HCT116 (cell line): ENCODE results near the gene RAB13. TPM values are rescaled to one million over a fixed set of nuclear protein-coding genes. Genes with fewer than 3 reads are reported as not detected.
"Not testable (repeated sequence)": the region's sequence is repeated elsewhere in the genome, so short reads cannot be mapped to it uniquely, and the experiment has no call there.

Source experiments
- ATAC-seq: fragments of 200-7000 bp; cut with Tn5 transposase; 2 replicates; pipeline ENCODE4 v1.9.1; 2020; ENCODE audit warnings: mild to moderate bottlenecking, moderate library complexity
- BruUV-seq: library from RNA; stranded (reverse); fragments of 400-500 nt; replicated peaks from 2 replicates; lab custom pipeline; 2021; lab: Mats Ljungman, UMichigan
- CTCF ChIA-PET: fragments of 300-600 bp; sonication (Branson Sonifier 250); formaldehyde crosslinking; loops from one replicate; lab custom pipeline; 2021; ENCODE audit warnings: antibody characterized with exemption; lab: Charles Lee
- POLR2A ChIA-PET: fragments of 300-600, 350-600 bp; sonication (Branson Sonifier 250); formaldehyde crosslinking; loops from one replicate; lab custom pipeline; 2021; ENCODE audit warnings: antibody characterized with exemption; lab: Charles Lee
- RAD21 ChIA-PET, 2 experiments: fragments of 300-600 bp; sonication (Branson Sonifier 250); formaldehyde crosslinking; loops; one replicate each; lab custom pipeline; 2023; ENCODE audit warnings: low total read pairs in 2 of 2; ENCODE audit not compliant: uncharacterized antibody in 2 of 2, unreplicated experiment in 2 of 2, low non-redundant PET in 1 of 2; lab: Charles Lee
- DNase-seq: peaks from one replicate; pipeline ENCODE4 v3.0.0-alpha.2; 2010; ENCODE audit warnings: low read depth, low spot score
- H2AFZ ChIP-seq: fragments of 200-600 bp; shearing (Covaris generic), sonication (generic); 2 replicates; pipeline ENCODE4 v1.6.1; 2017; ENCODE audit warnings: low read depth, mixed run types, mixed read lengths, antibody characterized with exemption, low read length; ENCODE audit not compliant: poor library complexity, severe bottlenecking
- H3K27ac ChIP-seq: 2 replicates; pipeline ENCODE4 v1.5.1; 2012; ENCODE audit warnings: low read depth, low read length
- H3K27me3 ChIP-seq: fragments of 200-600 bp; sonication (generic); 2 replicates; pipeline ENCODE4 v1.6.1; 2016; ENCODE audit warnings: mixed run types, low read length, mixed read lengths; ENCODE audit not compliant: insufficient read depth
- H3K36me3 ChIP-seq, 2 experiments: fragments of 200-500 bp in 1 of 2; fragments of 200-600 bp in 1 of 2; sonication (Bioruptor generic) in 1 of 2; sonication (generic) in 1 of 2; 2 replicates each; pipeline versions ENCODE4 v1.5.1 to v1.6.1; 2014 to 2016; ENCODE audit warnings: low read length in 2 of 2, inconsistent platforms in 1 of 2, mixed read lengths in 1 of 2, mixed run types in 1 of 2; ENCODE audit not compliant: insufficient read depth in 2 of 2, control insufficient read depth in 1 of 2
- H3K4me1 ChIP-seq, 2 experiments: fragments of 200-600 bp in 1 of 2; sonication (generic) in 1 of 2; 2 replicates each; pipeline versions ENCODE4 v1.5.1 to v1.6.1; 2012 to 2017; ENCODE audit warnings: low read length in 2 of 2, inconsistent platforms in 1 of 2, mild to moderate bottlenecking in 1 of 2, mixed read lengths in 1 of 2, mixed run types in 1 of 2, moderate library complexity in 1 of 2; ENCODE audit not compliant: insufficient read depth in 2 of 2, control insufficient read depth in 1 of 2
- H3K4me2 ChIP-seq: fragments of 200-600 bp; sonication (generic); 2 replicates; pipeline ENCODE4 v1.6.1; 2017; ENCODE audit warnings: mixed run types, low read length, mixed read lengths
- H3K4me3 ChIP-seq, 2 experiments: fragments of 200-600 bp in 1 of 2; sonication (generic) in 1 of 2; replicated peaks in 1 of 2; 2 replicates each; pipeline ENCODE4 v1.5.1; 2011 to 2016; ENCODE audit warnings: low read length in 2 of 2, control low read depth in 1 of 2, low read depth in 1 of 2, mild to moderate bottlenecking in 1 of 2, mixed read lengths in 1 of 2, mixed run types in 1 of 2
- H3K79me2 ChIP-seq: fragments of 200-600 bp; sonication (generic); 2 replicates; pipeline ENCODE4 v1.6.1; 2017; ENCODE audit warnings: mild to moderate bottlenecking, mixed run types, low read length, moderate library complexity, mixed read lengths; ENCODE audit not compliant: insufficient read depth
- H3K9ac ChIP-seq: fragments of 200-600 bp; sonication (generic); 2 replicates; pipeline ENCODE4 v1.6.1; 2016; ENCODE audit warnings: low read length, mixed read lengths
- H3K9me2 ChIP-seq: fragments of 200-600 bp; sonication (generic), shearing (Covaris generic); 2 replicates; pipeline ENCODE4 v1.6.1; 2017; ENCODE audit warnings: mixed run types, mild to moderate bottlenecking, moderate library complexity; ENCODE audit not compliant: insufficient read depth
- H3K9me3 ChIP-seq, 2 experiments: fragments of 200-500 bp in 1 of 2; fragments of 200-600 bp in 1 of 2; sonication (Bioruptor generic) in 1 of 2; sonication (generic) in 1 of 2; 2 replicates each; pipeline ENCODE4 v1.6.1; 2014 to 2017; ENCODE audit warnings: low read length in 2 of 2, mixed read lengths in 2 of 2, inconsistent platforms in 1 of 2, low read depth in 1 of 2, mild to moderate bottlenecking in 1 of 2, mixed run types in 1 of 2, moderate library complexity in 1 of 2; ENCODE audit not compliant: control insufficient read depth in 1 of 2, insufficient read depth in 1 of 2
- H4K20me1 ChIP-seq: fragments of 200-600 bp; sonication (generic), shearing (Covaris generic); 2 replicates; pipeline ENCODE4 v1.6.1; 2017; ENCODE audit warnings: mixed run types, mild to moderate bottlenecking, moderate library complexity; ENCODE audit not compliant: insufficient read depth
- ELF1 ChIP-seq: IDR thresholded peaks from 2 replicates; pipeline ENCODE4 v1.6.1; 2012; ENCODE audit warnings: low read depth, borderline replicate concordance
- POLR2A ChIP-seq: IDR thresholded peaks from 2 replicates; pipeline ENCODE4 v1.7.0; 2011; ENCODE audit warnings: borderline replicate concordance; ENCODE audit not compliant: insufficient read depth, insufficient read length; ENCODE audit errors: extremely low read depth
- TCF7L2 ChIP-seq: IDR thresholded peaks from 2 replicates; pipeline ENCODE4 v1.7.0; 2011; ENCODE audit warnings: borderline replicate concordance, inconsistent platforms; ENCODE audit not compliant: insufficient read depth, insufficient read length; ENCODE audit errors: extremely low read depth
- intact Hi-C: fragments of 100-400 bp; cut with micrococcal nuclease; formaldehyde crosslinking; loops from 2 replicates; pipeline ENCODE4 v1.10.0; 2022
- total RNA-seq: library from RNA; stranded (reverse); gene quantifications from one replicate; pipeline ENCODE4 v1.2.1, GENCODE V29; 2021; ENCODE audit not compliant: unreplicated experiment
- TF ChIP-seq, protein P1 (sequence below): IDR thresholded peaks from 2 replicates; pipeline ENCODE4 v1.6.1; 2012
- TF ChIP-seq, protein P2 (sequence below): IDR thresholded peaks from 2 replicates; pipeline ENCODE4 v1.6.1; 2012

Gene RAB13
- total RNA-seq, 1 experiment from 2014 or later, result 93.6 TPM

GRCh38 chr1:154019269-154019668, 33.1 kb upstream of the RAB13 start:
- no peaks in the 10 kb centered on the region for H3K27me3 ChIP-seq
- no TSS peak for BruUV-seq
- POLR2A ChIA-PET, result interaction anchor here (1.6 kb wide), 1 partner anchor 29 kb away, joined by 4 read pairs; the partner anchor contains the start of gene RPS27
- no peaks in the 10 kb centered on the region for H4K20me1 ChIP-seq
- TF ChIP-seq TCF7L2, result no peak
- TF ChIP-seq, protein P1, sequence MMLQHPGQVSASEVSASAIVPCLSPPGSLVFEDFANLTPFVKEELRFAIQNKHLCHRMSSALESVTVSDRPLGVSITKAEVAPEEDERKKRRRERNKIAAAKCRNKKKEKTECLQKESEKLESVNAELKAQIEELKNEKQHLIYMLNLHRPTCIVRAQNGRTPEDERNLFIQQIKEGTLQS, result no peak
- TF ChIP-seq, all 23 proteins: peak for 0
- ChIA-PET CTCF (no interaction called here), RAD21 (no interaction called here)
- intact Hi-C loops, result no loop called here
- no peak overlapping the region for H3K4me3 ChIP-seq
- no peaks in the 10 kb centered on the region for H3K9me2 ChIP-seq
- ATAC-seq (no peak), DNase-seq (no peak)
- no peak overlapping the region for H3K27ac ChIP-seq
- H3K9ac ChIP-seq, result no peak overlapping the region
- no peak overlapping the region for H2AFZ ChIP-seq
- H3K9me3 ChIP-seq, result no peaks in the 10 kb centered on the region
- no peak overlapping the region for H3K4me2 ChIP-seq
- H3K79me2 ChIP-seq, result no peaks in the 10 kb centered on the region
- peaks cover under 1 to 3% of the 10 kb centered on the region in 2 experiments; a peak in 2 of 4 replicates for H3K4me1 ChIP-seq
- no peaks in the 10 kb centered on the region for H3K36me3 ChIP-seq

DNA sequence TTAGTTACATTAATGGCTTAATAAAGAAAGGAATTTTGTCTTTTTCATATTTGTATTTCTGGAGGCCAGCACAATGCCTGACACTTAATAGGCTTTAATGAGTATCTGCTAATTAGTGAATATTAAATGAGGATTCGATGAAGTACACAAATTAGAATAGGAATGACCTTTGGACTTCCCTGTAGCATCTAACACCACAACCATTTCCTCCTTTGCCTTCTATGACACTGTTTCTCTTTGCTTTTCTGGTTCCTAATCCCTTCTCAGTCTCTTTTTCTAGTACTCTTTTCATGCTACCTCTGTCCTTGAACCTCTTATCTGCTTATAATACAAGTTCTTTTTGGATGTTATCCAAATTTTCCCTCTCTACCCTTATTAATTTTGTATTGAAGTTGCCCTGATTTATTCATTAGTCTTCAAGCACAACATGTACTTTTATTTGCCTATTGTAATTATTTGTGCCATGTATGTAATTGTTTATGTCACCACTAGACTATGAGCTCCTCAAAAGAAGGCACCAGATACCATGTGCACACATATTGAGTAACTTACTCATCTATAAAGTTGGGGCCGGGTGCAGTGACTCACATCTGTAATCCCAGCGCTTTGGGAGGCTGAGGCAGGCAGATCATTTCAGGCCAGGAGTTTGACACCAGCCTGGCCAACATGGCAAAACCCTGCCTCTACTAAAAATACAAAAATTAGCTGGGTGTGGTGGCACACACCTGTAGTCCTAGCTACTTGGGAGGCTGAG, 28.2 kb upstream of the RAB13 start:
- POLR2A ChIA-PET, result no interaction called here
- Histone ChIP-seq H3K4me3 (no peak overlapping the region), H3K4me1 (peaks cover 3 to 6% of the 10 kb centered on the region in 2 experiments; a peak in 2 of 4 replicates), H4K20me1 (no peaks in the 10 kb centered on the region), H3K27ac (no peak overlapping the region), H3K9me2 (no peaks in the 10 kb centered on the region), H3K9ac (no peak overlapping the region), H3K9me3 (no peaks in the 10 kb centered on the region), H3K4me2 (0 out of 2 replicates have a peak overlapping the region, but pooled peaks have one; percentile 20), H3K36me3 (no peaks in the 10 kb centered on the region), H2AFZ (no peak overlapping the region)
- CTCF ChIA-PET, result no interaction called here
- no TSS peak for BruUV-seq
- ATAC-seq, result peak; percentile 49
- TF ChIP-seq, protein P2, sequence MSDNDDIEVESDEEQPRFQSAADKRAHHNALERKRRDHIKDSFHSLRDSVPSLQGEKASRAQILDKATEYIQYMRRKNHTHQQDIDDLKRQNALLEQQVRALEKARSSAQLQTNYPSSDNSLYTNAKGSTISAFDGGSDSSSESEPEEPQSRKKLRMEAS, result peak; percentile 30; the same call in 1 of the 2 replicates
- TF ChIP-seq ELF1 (no peak), POLR2A (no peak)
- TF ChIP-seq, all 23 proteins: peak for 1
- RAD21 ChIA-PET, result no interaction called here
- intact Hi-C loops, result no loop called here
- Histone ChIP-seq H3K79me2 (no peaks in the 10 kb centered on the region), H3K27me3 (no peaks in the 10 kb centered on the region)
- DNase-seq, result no peak

GRCh38 chr1:154012543-154012942, 26.4 kb upstream of the RAB13 start:
- H3K9ac ChIP-seq, H3K4me2 ChIP-seq, H4K20me1 ChIP-seq, BruUV-seq, H3K27ac ChIP-seq, ATAC-seq, H3K4me1 ChIP-seq, H3K9me2 ChIP-seq, DNase-seq, intact Hi-C loops, H2AFZ ChIP-seq, H3K4me3 ChIP-seq, H3K36me3 ChIP-seq, CTCF ChIA-PET, H3K27me3 ChIP-seq, RAD21 ChIA-PET, H3K9me3 ChIP-seq, H3K79me2 ChIP-seq: not testable (repeated sequence)
- POLR2A ChIA-PET, result interaction anchor here (1.2 kb wide), 1 partner anchor 22 kb away, joined by 4 read pairs; the partner anchor contains the start of gene RPS27
